Dedifferentiated amniotic fluid mesenchymal stem cell (primary cell): ENCODE measurements around the gene MYO15A.

ENCODE experiments used
- DNase-seq: peaks from one replicate; pipeline ENCODE4 v3.0.0-alpha.2; 2016; ENCODE audit errors: extremely low spot score

MYO15A gene

DNA sequence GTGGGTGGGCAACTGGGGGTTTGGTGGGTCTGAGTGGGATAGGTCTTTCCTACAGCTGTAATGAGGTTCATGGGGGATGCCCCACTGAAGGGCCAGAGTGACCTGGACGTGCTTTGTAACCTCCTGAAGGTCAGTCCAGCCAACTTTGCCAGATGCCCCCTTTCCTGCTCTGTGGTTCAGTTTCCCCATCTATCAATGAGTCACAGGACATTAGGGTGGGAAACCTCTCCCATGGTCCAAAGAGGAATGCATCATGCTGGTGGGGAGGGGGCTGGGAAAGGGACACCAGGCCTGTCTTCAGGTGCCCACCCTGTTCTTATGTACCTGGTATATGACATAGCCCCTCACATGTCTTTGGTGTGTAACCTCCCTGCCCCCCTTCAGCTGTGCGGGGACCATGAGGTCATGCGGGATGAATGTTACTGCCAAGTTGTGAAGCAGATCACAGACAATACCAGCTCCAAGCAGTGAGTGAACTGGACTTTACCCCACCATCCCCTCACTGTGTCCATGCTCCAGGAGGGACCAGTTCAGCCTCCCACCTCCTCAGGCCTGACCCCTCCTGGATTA, 51.1 kb downstream of the MYO15A start:
- DNase-seq: no peak

GRCh38 chr17:18160128-18160856, 51.7 kb downstream of the MYO15A start:
- no peak for DNase-seq

DNA sequence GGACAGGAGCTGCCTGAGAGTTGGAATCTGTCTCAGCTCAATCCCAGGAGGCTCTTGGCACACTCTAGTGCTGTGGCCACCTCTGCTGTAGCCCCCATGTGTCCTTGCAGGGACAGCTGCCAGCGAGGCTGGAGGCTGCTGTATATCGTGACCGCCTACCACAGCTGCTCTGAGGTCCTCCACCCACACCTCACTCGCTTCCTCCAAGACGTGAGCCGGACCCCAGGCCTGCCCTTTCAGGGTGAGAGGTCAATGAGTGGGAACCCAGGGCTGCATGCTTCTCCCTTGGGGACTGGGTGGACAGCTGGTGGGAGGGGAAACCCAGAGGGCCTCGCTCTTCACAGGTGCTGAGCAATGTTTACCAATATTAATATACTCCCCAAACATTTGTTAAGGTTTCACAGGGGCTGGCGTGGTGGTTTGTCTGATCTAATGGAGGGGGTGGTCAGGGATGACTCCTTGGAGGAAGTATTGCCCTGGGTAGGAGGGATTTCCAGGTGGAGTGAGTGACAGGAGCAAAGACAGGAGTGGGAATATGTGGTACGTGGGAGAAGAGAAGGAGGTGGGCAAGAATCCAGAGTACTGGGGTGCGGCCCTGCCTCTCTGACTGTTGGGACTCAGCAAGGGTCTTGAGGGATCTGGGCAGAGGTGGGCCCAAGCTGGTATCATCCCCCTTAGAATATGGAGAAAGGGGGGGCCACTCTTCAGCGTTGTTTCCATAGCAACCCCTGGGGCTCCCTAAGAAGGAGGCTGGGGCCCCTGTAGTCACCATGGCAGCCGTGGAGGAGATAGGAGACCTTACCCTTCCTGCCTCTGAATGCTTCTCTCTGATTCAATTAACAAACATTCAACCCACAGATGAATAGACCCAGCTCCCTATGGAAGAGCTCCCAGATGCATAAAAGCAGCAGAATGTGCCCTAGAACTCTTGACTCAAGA, 52.9 kb downstream of the MYO15A start:
- DNase-seq: no peak

- no peak for DNase-seq
These were observed 55.0 kb downstream of the MYO15A start for GRCh38 chr17:18163547-18163946.

DNA sequence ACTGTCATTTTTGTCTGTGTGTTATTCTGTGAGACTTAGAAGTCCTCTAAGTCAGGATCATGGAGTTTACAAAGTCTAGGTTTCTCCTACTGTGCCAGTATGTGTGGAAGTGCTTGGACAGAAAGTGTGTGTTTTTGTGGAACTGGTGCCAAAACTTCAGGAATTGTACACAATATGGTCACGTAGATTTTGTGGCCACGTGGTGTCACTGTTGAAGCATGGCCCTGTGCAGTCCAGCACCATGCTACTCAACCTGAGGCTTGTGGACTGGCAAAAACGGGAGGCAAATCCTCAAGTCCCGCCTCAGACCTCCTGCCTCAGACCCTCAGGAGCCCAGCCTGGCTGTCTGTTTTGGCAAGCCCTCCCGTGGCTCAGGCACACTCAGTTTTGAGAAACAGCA, 58.3 kb downstream of the MYO15A start:
- DNase-seq: no peak

- no peak for DNase-seq
These were observed 58.9 kb downstream of the MYO15A start for GRCh38 chr17:18167421-18167820.

DNA sequence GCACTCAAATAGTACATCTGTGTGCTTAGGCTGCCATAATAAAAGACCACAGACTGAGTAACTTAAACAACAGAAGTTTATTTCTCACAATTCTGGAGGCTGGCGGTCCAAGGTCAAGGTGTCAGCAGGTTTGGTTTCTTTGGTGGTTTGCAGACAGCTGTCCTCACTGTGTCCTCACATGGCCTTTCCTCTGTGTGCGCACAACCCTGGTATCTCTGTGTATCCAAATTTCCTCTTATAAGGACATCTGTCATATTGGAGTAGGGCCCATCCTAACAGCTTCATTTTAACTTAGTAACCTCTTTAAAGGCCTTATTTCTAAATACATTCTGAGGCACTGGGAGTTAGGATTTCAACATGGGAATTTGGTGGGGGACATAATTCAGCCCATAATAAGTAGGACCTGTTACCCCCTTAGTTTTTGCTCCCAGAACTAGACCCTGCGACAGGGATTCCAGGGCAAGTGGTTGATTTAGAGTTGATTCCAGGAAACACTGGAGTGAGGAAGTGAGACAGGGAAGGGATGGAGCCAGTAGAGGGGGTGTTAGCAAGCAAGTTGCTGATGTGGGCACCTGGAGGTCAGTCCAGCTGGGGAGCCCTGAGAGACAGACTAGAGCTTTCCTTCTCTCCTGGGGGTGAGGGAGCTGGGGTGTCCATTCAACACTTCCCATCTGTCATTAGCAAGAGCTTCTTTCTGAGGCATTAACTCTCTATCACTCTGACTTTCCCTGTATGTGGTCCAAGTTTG, 64.1 kb downstream of the MYO15A start:
- DNase-seq: no peak

DNA sequence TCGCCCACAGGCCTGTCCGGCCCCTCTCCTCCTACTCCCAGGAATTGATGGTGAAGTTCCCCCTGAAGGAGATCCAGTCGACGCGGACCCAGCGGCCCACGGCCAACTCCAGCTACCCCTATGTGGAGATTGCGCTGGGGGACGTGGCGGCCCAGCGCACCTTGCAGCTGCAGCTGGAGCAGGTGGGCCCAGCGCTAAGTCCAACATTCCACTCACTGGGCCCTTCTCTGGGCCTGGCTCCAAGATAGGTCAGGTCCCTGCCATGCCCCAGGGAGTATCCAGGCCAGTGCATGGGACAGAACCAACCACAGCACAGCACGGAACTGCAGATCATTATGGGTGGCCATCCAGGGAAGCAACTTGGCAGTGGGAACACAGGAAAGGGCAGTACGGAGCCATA, 65.2 kb downstream of the MYO15A start:
- no peak for DNase-seq

DNA sequence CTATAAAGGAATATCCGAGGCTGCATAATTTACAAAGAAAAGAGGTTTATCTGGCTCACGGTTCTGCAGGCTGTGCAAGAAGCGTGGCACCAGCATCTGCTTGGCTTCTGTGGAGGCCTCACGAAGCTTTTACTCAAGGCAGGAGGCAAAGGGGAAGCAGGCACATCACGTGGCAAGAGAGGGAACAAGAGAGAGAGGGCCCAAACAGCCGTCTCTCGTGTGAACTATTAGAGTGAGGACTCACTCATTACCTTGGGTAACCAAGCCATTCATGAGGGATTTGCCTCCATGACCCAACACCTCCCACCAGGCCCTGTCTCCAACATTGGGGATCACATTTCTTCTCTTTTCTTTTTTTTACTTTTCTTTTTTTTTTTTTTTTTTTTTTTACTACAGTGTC, 67.6 kb downstream of the MYO15A start:
- no peak for DNase-seq

- no peak for DNase-seq
These were observed 68.6 kb downstream of the MYO15A start for GRCh38 chr17:18177133-18177532.

DNA sequence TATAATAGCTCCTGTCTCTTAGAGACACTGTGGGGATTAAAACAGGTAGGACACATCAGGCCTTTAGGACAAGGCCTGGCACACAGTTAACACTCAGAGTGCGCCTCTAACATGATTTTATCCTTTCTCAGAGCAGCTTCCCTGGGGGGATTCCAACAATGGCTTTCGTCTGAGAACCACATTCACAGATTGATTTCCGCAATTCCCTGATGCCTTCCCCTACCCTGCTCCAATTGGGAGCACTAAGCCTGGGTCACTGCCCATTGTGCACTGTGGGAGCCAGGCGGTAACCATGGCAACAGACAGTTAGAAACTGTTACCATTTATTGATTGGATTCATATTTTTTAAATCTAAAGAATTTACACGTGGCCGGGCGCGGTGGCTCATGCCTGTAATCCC, 69.2 kb downstream of the MYO15A start:
- no peak for DNase-seq

GRCh38 chr17:18179196-18179595, 70.6 kb downstream of the MYO15A start:
- DNase-seq: no peak

DNA sequence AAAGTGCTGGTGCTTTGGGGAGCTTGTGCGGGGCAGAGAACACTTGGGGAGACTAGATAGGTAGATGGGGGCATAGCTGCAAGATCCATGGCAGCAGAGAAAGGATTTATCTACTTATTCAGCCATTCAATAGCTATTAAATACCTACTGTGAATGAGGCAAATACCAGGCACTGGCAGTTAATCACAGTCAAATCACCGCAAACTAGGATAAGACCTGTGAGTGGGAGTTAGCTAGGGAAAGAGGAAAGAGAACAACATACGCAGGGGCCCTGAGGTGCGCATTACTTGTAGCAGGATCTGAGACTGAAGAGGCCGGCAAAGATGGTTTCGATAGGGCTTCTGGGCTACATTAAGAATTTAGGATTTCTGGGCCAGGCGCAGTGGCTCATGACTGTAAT, 71.2 kb downstream of the MYO15A start:
- DNase-seq: no peak

DNA sequence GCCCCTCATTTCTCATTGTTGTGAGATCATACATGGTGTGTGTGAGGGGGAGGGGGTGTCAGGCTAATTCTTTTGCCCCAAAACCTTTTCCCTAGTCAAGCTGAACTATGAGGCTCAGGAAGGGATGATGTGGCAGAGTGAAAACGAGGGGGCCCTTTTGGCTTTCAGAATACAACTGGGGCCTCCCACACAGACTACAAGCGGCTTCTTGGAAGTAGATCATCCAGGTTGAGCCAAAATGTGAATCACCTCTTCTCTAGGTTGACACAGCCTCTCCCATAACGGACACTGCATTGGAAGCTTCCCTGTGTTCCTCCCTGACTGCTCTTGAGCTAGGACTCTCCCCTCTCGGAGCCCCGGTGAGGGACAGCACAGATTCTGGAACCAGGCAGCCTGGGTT, 72.8 kb downstream of the MYO15A start:
- DNase-seq: no peak

GRCh38 chr17:18182110-18182977, 73.8 kb downstream of the MYO15A start:
- DNase-seq: no peak

DNA sequence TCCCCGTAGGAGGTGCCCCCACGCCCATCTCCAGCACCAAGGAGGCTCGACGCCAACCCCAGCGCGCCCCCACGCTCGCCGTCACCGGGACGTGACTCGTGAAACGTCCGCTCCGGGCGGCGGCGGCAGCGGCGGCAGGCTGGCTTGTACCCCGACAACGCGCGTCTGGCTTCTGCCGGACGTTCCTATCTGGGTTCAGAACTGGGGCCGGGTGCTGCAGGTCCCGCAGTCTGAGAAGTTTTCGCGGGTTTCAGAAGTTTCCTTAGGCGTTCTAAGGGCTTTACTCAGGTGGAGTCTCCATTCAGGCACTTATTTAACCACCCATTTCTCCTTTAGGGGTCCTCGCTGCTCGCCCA, 74.4 kb downstream of the MYO15A start:
- DNase-seq: peak; percentile 71

GRCh38 chr17:18183334-18184142, 75.0 kb downstream of the MYO15A start, which contains the start of gene ALKBH5:
Gene ALKBH5, plus strand, starts transcription at chr17:18183828. Its CDS starts 416 bp downstream, at chr17:18184244.
- DNase-seq: peak; percentile 99

DNA sequence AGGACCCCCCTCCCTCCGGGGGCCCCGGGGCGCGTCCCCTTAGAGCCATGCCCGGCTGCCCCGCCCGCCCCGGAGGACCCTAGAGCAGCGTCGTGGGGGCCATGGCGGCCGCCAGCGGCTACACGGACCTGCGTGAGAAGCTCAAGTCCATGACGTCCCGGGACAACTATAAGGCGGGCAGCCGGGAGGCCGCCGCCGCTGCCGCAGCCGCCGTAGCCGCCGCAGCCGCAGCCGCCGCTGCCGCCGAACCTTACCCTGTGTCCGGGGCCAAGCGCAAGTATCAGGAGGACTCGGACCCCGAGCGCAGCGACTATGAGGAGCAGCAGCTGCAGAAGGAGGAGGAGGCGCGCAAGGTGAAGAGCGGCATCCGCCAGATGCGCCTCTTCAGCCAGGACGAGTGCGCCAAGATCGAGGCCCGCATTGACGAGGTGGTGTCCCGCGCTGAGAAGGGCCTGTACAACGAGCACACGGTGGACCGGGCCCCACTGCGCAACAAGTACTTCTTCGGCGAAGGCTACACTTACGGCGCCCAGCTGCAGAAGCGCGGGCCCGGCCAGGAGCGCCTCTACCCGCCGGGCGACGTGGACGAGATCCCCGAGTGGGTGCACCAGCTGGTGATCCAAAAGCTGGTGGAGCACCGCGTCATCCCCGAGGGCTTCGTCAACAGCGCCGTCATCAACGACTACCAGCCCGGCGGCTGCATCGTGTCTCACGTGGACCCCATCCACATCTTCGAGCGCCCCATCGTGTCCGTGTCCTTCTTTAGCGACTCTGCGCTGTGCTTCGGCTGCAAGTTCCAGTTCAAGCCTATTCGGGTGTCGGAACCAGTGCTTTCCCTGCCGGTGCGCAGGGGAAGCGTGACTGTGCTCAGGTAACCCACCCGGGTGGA, 75.8 kb downstream of the MYO15A start:
- peak; percentile 21 for DNase-seq

- peak; percentile 26 for DNase-seq
These were observed 76.8 kb downstream of the MYO15A start for GRCh38 chr17:18185391-18185790.
